GM15510 (cell line): ENCODE results near the gene TCEA2.

Experiments used
- POLR2A ChIP-seq: IDR thresholded peaks from 3 replicates; pipeline ENCODE4 v1.6.1; 2011; ENCODE audit warnings: borderline replicate concordance; ENCODE audit not compliant: insufficient read length; ENCODE audit errors: extremely low read depth

TCEA2 gene

DNA sequence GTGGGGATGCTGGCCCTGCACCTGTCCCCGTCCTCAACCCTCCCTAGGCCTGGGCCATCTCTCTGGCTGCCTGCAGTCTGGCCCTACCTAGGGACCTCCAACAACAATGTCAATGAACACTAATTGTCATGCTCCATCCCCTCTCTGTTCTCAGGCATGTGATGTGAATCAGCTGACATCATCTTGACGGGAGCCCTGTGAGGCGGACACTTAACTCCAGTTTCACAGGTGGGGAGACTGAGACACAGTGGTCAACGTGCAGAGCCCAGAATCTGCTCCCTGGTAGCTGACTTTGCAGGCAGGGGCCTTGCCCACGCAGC is 762 bp upstream of the TCEA2 start:
- TF ChIP-seq POLR2A = no peak

DNA sequence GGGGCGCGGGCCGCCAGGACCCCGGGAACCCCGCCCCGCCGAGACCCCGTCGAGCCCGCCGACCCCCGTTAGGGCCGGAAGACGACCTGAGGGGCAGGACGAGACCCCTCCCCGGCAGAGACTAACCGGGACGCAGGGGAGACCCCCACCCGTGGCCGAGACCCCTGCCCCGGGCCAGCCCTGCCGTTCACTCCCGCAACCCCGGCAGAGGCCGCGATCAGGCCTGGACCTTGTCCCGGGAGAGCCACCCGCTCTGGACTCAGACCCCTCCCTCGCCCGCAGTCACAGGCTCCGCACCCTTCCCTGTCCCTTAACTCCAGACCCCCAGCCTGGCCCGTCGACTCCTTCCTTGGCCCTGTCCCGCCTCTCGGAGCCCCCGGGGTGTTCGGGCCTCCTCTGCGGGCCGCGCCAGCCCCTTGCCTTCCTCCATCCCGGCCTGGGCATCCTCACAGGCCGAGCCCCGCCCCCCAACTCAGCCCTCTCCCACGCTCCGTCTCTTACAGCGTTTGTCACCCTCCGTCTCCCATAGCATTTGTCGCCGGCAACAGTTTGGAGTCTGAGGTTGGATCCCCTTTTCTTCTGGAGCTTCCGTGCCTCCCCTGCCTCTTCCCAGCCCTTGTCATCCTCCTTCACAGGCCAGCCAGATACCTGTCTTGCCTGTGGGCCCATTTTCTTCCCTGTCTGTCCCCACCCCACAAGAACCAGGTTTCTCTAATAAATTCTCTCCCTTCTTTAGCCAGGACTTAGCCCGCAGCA is 569 bp downstream of the TCEA2 start:
- no peak for TF ChIP-seq POLR2A

DNA sequence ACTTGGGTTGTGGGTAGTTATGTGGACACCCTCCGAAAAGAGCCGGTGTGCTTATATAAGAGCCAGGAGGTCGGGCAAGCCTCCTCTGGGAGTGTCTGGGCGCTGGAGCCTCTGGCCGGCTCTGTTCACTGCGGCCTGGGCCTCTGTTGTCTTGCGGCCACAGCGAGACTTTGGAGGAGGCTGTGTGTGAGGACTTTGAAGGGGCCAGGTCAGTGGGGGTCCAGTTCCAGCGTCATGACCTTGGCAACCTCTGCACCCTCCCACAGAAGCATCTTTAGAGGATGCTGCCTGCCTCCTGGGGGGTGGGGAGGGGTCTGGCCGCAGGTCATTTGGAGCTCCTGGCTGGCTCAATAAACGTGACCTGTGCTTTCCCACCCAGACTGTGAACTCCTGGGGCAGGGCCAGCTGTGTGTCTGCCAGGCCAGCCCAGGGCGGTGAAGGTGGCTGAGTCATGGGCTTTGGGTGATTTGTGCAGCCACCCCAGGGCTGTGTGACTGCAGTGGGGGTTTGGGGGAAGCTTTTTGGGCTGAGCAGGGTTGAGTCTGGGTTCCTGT is 1.2 kb downstream of the TCEA2 start:
- TF ChIP-seq POLR2A = no peak

DNA sequence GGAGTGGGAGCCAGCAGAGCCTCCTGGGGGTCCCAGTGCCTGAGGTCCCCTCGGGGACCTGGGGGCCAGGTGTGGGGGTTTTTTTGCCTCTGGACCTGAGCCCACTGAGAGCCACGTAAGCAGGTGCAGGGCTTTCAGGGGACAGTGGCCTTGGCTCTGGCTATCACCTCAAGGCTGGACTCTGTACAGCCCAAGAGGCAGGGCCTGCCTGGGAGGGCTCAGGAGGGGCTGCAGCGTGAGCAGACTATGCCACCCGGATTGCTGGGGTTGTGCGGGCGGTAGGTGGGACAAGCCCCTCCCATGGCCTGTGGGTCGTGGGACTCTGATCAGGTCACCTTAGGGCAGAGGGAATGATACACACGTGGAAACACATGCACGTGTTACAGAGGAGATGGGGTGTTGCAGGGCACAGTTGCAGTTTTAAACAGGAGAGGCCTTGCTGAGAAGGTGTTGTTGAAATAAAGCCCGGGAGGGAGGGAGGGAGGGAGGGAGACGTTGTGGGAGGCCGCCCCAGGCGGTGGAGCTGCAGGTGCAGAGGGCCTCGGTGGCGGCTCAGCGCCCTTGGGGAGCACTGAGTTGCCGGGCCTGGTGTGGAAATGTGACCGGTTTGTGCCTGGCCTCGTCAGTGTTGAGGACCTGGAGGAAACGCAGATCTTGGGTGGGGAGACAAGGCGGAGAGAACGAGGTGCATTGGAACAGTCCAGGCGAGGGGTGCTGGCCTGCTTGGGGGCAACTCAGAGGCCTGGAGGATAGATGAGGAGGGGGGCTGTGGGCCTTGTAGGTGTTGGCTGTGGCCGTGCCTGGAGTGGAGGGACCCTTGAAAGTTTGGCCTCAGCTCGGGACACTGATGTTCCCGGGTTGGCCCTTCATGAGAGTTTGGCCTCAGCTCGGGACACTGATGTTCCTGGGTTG is 2.3 kb downstream of the TCEA2 start:
- no peak for TF ChIP-seq POLR2A

DNA sequence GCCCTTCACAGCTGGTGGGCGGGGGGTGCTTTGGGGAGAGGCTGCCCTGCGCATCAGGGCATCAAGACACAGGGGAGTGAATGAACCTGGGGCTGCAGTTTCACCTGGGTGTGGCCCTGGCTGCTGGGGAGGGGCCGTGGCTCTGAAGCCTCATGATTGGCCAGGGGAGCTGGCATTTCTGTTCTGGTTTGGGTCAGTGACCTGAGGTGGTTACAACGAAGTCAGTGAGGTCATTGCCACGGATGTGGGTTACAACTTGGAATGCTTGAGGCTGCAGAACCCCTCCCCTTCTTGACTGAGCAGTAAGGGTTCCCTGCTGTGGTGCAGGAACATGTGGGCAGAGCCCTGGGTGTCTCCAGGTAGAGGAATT is 3.0 kb downstream of the TCEA2 start:
- TF ChIP-seq POLR2A = peak; percentile 11

DNA sequence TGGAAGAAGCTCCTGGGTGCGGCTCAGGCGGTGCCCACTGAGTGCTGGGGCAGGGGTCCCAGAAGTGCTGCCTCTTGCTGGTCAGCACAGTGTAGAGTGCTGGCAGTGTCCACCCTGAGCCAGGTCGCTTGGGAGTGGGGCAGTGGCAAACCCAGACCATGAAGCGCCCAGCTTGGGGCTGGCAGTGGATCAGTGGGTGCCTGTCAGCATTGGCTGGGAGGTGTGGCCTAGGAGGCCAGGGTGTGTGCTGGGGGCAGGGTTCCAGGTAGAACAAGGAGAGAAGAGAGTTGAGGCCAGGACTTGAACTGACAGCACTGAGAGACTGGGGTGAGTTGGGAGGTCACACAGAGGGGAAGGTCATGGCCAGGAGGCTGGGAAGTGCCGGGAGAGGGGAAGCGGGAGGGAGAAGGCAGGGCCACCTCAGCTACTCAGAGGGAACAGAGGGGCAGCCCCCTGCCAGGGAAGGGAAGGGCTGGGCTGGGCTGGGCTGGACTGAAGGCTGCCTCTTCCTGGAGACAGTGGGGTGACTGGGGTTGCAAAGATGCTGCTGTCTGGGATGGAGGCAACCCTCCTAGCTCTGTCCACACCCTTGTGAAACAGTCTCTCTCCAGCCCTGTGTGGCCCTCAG is 4.1 kb downstream of the TCEA2 start:
- no peak for TF ChIP-seq POLR2A

DNA sequence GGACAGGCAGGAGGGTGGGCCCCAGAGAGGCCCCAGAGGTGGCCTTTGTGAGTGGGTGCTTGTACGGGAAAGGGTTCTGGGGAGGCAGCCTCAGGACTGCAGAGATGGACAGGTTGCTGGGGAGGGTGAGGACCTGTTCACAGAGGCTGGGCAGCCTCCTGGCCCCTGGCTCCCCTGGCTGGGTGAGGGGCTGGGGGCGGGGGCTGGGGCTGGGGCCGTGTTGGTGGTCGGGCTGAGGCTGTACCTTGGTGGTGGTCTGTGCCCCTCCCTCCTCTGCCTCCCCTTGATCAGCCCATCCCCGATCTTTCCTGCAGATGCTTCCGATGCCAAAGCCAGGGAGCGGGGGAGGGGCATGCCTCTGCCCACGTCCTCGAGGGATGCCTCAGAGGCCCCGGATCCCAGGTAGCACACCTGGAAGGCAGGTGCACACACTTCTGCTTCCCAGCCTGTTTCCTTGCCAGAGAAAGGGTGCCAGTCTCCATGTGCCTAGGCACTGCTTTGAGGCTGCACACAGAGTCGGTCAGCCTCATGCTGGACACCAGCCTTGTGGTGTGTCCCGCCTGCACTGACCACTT is 4.8 kb downstream of the TCEA2 start:
- TF ChIP-seq POLR2A = no peak

DNA sequence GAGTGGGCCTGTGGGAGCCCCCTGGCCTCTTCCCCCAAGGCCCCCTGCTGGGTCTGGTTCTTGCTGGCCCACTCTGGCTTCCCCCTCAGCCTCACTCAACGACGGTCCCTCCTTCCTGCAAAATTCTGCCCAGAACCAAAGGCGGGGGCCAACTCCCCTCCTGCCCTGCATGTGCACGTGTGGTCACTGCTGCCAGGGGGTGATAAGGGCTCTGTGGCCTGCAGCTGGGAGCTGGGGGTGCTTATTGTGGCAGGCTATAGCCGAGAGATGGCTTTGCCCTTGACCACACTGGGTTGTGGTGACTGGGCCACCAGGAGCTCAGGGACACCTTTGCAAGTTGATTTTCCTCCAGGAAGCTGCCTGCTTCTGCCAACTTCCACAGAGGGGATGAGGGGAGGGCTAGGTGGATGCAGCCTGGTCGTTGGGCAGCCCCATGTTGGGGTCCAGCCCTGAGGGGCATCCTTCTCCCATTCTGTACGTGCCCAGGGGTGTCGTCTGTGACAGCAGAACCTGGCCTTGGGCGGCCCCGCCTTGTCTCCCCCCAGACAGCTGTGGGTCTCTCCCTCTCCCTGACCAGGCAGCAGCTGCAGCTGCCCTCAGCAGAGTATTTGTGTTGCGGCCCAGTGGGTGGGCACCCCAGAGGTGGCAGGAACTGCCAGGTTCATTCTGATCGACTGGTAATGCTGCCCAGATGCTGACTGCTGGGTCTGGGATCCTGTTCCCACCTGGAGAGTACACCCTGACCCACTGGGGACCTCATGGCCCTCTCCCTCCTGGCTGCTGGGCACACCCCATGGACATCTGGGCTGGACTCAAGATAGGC is 5.6 kb downstream of the TCEA2 start:
- TF ChIP-seq POLR2A = no peak

DNA sequence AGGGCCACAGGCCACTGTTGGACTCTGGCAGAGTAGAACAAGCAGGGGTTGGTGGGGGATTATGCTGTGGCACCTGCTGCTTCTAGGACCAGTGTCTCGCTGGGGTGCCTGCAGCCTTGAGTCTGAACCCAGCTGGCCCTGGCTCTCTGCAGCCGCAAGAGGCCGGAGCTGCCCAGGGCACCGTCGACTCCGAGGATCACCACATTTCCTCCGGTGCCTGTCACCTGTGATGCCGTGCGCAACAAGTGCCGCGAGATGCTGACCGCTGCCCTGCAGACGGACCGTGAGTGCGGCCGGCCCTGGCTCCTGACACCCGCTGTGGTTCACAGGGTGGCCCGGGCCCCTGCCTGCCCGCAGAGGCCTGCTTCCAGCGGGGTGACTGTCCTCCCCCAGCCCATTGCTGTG is 6.2 kb downstream of the TCEA2 start:
- TF ChIP-seq POLR2A = no peak

DNA sequence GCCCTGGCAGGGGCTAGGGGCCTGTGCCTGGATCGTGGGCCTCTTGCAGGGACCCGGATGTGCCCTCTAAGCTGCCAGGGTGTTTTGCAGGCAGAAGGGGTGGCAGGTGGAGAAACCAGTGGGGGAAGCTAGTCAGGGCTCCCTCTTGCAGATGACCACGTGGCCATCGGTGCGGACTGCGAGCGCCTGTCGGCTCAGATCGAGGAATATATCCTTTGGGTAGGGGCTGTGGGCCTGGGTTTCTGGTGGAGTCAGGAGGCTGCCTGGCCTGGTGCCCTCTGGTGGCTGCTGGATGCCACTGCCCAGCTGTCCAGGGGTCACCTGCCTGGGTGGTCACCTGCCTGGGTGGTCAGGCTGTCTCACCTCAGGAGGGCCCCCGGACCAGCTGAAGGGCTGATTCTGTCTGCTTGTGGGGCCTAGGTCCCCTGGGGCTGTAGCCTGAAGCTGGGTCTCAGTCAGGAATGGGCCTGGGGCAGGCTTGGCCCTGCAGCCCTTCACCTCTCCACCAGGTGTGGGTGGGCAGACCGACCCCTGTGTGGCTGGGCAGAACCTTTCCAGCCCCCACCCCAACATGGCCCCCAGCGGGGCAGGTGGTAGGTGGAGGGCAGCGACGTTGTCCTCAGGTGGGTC is 6.7 kb downstream of the TCEA2 start:
- no peak for TF ChIP-seq POLR2A

DNA sequence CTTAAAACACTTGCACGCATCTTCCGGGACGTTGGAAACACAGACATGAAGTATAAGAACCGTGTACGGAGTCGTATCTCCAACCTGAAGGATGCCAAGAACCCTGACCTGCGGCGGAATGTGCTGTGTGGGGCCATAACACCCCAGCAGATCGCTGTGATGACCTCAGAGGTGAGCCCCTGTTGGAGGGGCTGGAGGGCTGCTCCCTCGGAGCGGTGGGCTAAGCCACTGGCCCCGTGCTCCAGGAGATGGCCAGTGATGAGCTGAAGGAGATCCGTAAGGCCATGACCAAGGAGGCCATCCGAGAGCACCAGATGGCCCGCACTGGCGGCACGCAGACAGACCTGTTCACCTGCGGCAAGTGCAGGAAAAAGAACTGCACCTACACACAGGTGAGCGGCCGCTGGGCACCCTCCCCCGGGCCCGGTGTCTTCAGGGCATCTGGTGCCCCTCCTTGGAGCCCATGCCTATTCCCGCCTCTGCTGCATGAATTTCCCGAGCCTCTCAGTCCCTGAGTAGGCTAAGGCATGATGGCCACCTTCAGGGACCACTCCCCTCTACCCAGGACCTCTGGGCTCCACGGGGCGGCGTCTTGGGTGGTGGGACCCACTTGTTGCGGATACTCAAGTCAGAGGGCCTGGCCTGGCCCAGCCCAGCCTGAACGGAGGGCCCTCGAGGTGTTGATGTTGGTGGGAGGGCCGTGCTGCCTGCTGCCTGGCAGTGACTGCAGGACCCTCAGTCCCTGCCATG is 7.4 kb downstream of the TCEA2 start:
- TF ChIP-seq POLR2A = no peak

DNA sequence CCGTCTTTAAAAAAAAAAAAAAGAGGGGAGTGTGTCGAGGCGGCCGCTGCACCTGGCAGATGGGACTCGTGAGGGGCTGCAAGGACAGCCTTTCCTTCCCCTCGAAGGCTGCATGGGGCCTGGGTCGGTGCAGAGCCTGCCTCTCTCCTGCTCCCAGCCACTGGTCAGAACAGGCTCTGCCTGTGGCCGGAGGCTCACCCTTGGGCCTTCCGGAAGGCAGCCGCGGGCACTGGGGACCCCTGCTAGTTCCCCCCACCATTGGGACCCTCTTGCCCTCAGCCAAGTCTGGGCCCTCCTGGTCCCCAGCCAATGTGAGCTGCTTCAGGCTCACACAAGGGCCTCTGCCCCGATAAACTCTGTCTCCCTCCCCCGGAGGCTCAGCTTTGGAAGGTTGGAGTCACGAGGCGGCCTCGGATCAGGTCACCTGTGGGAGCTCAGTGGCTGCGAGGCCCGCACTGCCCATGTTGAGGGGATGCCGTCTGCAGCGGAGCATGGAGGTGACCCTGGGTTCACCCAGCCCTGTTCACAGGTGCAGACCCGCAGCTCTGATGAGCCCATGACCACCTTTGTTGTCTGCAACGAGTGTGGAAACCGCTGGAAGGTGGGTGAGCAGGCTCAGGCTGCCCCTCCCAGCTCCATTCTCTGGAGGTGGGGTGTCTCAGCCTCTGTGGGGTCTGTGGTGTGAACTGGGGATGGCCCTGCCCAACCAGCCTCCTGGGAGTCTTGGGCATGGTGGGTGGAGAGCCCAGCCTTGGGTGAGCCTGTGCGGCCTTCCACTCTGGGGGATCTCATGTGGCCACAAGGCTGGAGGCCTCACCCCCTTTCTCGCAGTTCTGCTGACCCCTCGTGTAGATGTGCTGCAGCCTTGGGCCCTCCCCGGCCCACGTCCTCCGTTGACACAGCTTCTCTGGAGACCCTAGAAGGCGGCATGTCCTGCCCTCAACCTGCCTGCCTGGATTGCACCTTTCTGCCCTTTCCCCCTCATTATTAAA is 8.6 kb downstream of the TCEA2 start:
- peak; percentile 15 for TF ChIP-seq POLR2A

DNA sequence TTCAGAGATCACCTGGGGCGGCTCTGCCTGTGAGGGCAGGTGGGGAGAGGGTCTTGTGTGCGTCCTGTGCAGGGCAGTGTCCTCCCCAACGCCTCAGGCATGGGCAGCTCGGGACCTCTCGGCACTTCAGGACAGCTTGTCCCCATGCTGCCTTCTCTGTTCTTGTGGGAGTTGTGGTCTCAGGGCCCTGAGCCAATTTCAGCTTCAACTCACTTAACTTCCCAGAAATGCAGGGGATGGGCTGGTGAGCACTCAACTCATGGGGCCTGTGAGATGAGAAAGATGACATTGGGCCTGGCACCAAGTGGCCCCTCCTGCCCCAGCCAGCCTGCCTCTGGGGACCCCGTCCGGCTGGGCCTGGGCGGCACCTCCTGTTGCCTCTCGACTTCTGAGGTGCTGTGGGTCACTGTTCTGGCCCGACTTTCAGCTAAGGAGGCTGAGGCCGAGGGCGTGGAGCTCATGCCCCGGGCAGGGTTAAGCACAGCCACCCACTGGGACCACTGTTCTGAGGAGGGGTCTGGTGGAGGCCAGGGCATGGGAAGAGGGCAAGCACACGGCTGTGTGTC is 9.6 kb downstream of the TCEA2 start:
- TF ChIP-seq POLR2A = no peak
